Measurements from ENCODE around the gene LRRC23.
A peak's percentile ranks its signal among the peaks of the same experiment; 100 is the strongest.

Gene LRRC23

DNA sequence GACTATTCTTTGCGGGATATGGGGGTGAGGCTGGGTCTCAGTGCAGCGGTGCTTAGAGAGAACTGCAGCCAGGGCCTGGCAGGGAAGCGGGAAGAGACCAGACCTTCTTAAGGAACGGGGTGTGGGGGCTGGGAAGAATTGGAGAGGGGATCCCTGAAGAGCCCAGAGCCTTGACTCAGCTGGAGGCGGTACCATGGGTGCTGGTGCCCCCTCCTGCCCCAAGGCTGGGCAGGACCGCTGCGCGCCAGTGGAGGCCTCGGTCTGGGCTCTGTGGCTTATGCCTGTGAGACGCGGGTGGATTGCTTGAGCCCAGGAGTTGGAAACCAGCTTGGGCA is 37.7 kb downstream of the LRRC23 start:
- DNase-seq, result no peak

DNA sequence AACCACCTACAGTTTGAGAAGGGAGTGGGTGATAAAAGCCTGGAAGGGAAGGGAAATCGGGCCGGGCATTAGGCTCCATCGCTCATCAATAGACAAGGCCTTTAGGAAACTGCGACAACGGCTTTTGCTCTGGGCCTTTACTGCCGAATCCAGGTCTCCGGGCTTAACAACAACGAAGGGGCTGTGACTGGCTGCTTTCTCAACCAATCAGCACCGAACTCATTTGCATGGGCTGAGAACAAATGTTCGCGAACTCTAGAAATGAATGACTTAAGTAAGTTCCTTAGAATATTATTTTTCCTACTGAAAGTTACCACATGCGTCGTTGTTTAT is 38.7 kb downstream of the LRRC23 start:
- DNase-seq, result peak in 56 of 58 donors; percentile 19 to 95 (median 78)

DNA sequence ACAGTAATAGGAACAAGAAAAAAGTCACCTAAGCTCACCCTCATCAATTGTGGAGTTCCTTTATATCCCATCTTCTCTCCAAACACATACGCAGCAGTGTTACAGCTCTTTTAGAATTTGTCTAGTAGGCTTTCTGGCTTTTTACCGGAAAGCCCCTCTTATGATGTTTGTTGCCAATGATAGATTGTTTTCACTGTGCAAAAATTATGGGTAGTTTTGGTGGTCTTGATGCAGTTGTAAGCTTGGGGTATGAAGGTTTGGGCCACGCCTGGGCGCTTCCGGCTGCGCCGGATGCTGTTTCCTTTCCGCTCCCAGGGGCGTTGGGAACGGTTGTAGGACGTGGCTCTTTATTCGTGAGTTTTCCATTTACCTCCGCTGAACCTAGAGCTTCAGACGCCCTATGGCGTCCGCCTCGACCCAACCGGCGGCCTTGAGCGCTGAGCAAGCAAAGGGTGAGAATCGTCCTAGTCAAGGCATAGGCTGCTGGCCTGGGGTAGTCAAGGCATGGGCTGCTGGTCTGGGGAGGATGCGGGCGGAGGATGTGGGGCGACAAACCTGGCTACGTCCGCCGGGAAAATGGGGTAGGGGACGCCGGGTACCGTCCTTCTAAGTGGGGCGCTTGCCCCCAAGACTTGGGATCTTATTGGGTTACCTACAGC is 39.2 kb downstream of the LRRC23 start, which contains the start of the genes C12orf57 and RNU7-1:
TSS of gene C12orf57 (plus strand) at position 301 of the 659 bp plus-strand sequence. CDS start at position 401, 100 bp downstream.
TSS of gene RNU7-1 (plus strand) at position 95 of the 659 bp plus-strand sequence.
- DNase-seq, result peak in 53 of 58 donors; percentile 19 to 89 (median 66)

DNA sequence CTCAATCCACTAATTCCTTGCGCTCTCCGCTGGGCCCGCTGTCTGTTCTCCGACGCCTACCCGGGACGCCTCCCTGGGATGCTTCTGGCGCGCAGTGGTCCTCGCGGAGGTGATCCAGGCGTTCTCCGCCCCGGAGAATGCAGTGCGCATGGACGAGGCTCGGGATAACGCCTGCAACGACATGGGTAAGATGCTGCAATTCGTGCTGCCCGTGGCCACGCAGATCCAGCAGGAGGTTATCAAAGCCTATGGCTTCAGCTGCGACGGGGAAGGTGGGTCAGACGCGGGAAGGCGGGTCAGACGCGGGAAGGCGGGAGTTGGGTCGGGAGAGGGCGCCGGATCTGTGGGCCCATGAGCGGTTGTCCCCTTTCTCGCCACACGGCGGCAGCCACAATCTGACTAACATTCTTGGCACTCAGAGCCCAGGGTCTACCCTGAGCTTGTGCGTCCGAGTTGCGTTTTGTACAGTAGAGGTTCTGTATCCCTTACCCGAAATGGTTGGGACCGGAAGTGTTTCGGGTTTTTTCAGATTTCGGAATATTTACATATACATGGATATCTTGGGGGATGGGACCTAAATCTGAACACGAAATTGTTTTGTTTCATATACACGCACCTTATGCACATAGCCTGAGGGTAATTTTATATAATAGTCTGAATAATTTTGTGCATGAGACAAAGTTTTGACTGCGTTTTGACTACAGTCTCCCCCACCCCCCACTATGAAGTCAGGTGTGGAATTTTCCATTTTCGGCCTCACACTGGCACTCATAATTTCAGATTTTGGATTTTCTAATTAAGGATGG is 40.0 kb downstream of the LRRC23 start:
- DNase-seq, result peak; percentile 32 to 94 (median 84)

DNA sequence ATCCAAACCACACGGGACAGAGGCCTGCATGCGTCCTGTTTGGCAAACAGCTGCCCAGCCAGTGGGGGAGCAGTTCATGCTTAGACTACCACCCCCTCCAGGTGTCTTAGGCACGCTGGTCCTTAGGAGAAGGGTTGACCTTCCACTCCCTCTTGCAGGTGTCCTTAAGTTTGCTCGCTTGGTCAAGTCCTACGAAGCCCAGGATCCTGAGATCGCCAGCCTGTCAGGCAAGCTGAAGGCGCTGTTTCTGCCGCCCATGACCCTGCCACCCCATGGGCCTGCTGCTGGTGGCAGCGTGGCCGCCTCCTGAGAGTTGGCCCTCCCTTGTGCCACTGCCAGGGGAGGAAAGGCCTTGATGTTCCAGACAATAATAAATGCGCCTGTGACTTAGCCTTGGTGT is 41.0 kb downstream of the LRRC23 start:
- no peak for DNase-seq

DNA sequence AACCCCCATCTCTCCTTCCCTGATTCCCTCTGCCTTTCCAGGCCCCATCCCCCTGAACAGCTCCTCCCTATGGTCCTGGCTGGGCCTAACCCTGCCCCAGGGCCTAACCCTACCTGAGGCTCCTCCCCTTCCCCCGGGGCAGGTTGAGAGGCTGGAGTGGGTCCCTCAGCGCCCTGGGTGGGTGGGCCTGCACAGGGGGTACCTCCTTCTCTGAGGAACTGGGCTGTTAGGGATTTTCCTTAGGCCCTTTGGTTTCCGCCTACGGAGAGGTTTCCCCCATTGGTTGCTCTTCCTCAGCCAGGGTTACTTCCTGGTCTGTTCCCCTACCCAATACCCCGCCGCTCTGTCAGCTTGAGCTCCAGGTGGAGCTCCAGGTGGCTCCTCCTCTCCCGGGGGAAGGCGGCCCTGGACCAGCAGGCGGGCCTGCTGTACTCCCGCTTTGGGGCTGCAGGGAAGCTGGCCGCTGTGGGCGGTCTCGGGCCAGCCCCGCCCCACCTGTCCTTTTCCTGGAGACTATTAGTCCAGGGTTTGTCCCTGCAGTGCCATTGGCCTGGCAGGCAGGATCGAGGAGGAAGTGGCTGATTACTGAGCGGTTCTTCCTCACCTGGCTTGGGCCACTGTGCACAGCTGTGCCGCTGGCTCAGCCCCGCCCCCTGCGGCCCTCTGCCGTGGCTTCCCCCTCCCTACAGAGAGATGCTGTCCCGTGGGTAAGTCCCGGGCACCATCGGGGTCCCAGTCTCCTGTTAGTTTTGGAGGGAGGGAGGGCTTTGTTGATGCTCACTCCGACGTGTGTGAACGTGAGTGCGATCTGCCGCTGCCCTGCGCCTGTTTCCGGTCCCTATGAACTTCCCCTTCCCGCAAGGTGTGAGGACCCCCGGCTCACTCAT is 41.7 kb downstream of the LRRC23 start:
- no peak for DNase-seq

DNA sequence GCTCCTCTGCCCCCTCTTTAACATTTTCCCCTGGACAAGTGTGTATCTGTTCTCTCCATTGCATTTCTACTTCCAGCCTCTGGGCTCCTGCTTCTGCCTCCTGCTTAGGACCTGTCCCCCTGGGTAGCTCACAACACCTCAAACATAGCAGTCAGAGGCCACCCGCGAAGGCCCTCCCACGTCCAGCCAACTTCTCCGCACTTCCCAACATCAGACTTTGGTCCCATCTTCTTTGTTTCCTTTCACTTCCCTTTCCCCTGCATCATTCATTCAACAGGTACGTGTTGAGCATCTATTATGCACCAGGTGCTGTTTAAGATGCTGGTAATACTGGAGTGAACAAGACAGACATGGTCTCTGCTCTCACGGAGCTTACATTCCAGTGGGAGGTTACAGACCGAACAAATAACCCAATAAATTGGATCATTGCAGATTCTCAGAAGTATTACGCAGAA is 42.3 kb downstream of the LRRC23 start:
- no peak for DNase-seq

DNA sequence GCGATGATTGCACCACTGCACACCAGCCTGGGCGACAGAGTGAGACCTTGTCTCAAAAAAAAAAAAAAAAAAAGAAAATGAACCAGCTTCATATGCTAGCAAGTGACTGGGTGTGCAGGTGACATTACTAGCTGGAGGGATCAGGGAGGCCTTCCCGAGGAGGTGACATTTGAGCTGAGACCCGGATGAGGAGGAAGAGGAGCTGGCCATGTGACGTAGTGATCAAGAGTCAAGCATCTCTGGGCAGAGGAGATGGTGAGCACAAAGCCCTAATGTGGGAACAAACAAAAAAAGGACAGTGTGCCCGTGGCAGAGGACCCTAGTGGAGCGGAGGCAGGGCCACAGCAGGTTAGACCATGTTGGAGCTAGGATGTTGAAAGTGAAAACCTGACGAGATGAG is 43.0 kb downstream of the LRRC23 start:
- no peak for DNase-seq

DNA sequence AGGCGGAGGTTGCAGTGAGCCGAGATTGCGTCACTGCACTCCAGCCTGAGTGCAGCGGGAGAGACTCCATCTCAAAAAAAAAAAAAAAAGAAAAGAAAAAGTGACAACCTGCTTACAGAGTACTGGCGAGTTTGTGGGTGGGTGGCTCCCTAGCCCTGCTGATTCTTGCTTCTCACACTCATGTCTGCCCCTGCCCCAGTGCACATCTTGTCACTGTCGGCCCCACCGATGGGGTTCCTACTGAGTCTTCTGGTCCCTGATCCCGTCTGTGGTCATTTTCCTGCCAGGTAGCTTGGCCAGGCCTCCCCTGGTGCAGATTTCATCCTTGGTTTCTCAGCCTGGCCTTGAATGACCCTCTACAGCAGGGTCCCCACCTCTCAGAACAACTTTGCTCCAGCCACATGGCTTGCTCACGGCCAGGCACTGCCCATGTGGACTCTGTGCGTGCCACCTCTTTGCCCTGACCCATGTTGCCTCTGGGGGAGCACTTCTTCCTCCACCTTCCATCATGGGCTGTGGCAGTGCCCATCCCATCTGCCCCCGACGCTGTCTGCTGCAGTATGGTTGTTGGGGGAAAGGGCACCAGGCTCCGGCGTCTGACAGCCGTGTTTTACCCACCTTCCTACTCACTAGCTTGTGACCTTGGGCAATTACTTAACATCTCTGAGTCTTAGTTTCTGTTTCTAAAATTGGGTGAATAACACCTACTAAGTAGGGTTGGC is 44.4 kb downstream of the LRRC23 start:
- DNase-seq, result no peak

DNA sequence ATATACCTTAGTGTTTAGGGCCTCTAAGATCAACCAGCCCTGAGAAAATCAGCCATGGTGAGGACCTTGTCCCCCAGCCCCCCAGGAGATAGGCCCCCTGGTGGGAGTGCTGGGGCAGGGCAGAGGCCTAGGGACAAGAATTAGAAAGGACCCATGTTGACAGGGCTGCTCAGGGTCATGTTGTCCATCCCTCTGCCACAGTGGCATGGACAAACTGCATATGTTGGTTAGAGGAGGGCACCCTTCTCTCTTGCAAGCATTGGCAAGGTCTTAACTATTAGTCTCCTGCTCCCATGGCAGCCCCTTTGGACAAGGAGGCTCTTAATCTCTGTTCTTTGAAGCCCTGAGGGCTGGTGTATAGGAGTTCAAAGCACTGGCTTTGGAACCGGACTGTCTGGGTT is 45.8 kb downstream of the LRRC23 start:
- DNase-seq, result no peak

DNA sequence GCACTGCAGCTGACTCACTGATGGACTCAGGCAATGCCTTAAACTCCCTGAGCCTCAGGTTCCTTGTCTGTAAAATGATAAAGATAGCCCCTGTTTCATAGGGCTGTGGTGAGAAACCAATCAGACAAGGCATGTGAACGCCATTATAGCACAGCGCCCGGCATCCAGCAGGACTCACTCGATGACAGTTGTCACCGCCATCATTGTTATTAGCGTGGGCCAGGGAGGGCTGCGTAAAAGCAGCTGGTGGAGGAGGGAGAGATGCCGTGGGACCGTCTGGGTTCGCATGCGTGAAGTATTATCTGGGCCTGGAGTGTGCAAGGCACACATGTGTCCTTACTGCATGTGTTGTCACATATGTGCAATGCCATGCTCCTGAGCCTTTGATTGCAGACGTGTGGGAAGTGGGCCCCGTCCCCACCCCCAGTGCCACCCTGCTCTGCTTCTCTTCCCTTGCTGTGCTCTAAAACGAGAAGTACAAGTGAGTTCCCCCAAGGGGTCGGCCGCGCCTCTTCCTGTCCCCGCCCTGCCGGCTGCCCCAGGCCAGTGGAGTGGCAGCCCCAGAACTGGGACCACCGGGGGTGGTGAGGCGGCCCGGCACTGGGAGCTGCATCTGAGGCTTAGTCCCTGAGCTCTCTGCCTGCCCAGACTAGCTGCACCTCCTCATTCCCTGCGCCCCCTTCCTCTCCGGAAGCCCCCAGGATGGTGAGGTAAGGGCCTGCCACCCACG is 46.4 kb downstream of the LRRC23 start, which contains the start of gene PTPN6:
TSS of gene PTPN6 (plus strand) at position 546 of the 730 bp plus-strand sequence. CDS start at position 703, 157 bp downstream.
- peak in 11 of 58 donors; percentile 19 to 35 (median 25) for DNase-seq

DNA sequence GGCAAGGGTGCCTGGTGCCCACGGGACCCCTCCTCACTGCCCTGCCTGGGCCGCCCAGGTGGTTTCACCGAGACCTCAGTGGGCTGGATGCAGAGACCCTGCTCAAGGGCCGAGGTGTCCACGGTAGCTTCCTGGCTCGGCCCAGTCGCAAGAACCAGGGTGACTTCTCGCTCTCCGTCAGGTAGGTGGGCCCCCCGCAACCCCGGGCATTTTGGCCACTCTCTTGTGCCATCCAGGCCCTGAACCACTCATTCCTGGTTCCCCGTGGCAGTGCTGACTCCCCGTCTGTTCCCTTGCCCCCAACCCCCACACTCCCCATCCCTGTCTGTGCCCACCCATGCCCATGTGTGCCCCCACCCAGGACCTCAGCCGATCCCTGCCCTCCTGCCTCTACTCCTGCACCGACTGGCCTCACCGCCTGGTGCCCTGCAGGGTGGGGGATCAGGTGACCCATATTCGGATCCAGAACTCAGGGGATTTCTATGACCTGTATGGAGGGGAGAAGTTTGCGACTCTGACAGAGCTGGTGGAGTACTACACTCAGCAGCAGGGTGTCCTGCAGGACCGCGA is 47.0 kb downstream of the LRRC23 start:
- no peak for DNase-seq

DNA sequence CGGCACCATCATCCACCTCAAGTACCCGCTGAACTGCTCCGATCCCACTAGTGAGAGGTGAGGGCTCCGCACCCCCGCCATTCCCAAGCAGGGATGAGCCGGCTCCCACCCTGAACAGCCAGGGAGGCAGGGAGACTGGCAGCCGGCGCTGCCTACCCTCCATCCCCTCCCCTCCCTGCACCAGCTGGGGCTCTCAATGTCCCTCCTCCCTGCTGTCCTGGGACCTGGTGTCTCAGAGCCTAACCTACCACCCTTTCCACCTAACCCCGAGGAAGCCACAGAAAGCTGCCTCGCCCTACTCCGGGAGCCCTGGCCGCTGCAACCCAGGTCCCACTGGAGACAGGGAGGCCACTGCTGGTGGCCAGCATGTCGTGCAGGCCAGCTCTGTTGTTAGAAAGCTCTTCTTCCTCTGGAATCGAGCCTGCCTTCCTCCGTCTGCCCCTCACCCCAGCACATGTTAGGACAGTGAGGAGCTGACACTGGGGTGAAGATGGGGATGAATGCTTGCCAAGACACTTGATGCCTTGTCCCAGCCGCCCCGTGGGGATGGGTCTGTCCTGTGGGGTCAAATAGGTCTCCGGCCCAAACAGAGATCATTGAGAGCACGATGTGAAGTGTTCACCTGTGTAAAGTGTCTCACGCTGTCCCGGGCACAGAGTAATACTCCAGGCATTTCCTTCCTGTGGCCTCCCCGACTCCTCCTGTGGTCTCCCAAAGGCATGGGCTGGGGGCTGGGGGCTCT is 47.7 kb downstream of the LRRC23 start:
- no peak for DNase-seq

DNA sequence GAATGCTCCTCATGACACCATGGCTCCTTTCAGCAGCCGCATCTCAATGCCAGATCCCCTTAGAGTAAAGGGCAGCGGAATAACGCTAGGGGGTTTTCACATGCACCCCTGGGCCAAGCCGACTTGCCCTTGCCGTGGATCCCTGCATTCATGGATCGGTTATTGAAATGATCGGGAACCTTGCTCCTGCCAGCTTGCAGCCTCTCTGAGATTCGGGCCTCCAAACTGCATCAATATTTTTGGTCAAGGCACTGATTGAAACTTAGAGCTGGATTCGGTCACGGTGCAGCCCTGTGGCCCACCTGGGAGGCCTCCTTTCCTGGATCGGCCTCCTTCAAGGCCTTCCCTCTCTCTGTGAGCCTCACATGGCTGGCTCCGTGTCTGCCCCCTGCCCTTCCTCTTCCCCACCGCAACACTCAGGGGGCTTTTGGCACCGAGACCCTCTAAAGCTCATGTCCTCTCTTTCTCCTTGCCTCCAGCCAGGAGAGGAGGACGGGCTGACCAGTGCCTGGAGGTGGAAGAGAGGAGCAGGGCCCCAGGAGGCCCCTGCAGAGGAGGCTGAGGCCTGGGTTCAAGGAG is 48.3 kb downstream of the LRRC23 start:
- no peak for DNase-seq

DNA sequence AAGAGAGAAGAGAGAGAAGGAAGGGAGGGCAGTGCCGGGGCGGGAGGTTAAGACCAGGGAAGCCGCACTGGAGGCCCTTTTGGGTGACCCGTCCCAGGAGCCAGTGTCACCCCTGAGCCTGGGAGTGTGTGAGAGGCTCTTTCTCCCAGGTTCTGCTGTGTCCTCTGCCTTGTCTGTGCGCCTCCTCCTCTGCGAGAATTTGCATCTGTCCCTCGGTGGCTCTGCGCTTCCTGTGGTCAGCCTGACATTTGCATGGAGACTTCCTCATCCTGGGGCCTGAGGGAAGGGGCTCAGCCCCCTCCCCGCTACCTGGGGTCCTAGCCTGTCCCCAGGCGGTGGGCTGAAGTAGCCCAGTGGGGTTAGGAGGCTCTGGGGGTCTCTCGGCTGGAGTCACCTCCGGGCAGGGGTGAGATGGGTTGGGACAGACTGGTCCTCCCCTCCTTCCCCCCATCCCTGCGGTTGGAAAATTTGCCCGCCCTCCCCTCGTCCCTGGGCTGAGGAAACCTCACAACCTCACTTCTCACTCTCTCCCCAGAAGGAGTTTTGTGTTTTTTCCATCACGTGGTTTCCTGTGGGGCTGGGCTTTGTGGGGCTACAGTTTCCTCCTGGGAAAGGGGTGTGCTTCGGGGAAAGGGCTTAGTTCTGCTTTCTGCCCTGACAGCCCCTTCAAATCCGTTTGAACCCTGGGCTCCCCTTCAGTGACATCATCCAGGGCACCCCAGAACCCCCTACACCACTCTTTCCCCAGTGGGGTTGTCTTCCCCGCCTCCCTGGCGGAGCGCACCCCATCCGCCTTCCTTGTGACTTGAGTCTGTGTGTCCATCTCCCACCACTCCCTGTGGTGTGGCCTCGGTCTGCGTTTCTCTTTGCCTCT is 49.1 kb downstream of the LRRC23 start:
- DNase-seq, result peak in 16 of 58 donors; percentile 26 to 64 (median 42)

DNA sequence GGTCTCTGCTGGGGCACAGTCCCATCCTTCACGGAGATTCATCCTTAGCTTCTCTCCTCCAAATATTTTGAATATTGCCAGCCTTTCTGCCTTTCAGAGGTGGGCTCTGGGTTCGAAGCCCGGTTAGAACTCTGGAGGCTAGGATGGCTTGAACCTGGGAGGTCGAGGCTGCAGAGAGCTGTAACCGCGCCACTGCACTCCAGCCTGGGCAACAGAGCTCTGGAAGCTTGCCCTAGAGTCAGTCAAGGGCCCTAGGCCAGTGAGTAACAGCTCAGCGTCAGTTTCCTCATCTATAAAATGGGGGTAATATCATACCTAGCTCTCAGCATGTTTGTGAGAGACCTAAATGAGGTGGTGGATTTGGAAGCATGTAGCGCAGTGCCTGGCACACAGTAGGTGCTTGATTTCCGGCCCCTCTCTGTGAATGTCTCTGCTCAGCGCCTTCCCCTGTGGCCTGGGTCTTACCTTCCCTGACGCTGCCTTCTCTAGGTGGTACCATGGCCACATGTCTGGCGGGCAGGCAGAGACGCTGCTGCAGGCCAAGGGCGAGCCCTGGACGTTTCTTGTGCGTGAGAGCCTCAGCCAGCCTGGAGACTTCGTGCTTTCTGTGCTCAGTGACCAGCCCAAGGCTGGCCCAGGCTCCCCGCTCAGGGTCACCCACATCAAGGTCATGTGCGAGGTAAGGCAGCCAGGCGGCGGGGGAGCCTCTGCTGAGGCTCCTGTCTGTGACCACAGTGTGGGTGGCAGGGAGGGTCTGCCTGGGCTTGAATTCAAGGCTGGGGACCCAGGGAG is 49.9 kb downstream of the LRRC23 start:
- no peak for DNase-seq

All from anterior cingulate cortex (tissue), 58 donors.